Activated CD4-positive, alpha-beta T cell treated with anti-CD3 and anti-CD28 coated beads for 4 hours (primary cell): ENCODE measurements around the gene OR51B5.
"Not testable (repeated sequence)": the region's sequence is repeated elsewhere in the genome, so short reads cannot be mapped to it uniquely, and the experiment has no call there.

Experiments
- DNase-seq, 2 donors: peaks; one replicate each; pipeline ENCODE4 v3.0.0-alpha.2; 2020

OR51B5 gene, protein sequence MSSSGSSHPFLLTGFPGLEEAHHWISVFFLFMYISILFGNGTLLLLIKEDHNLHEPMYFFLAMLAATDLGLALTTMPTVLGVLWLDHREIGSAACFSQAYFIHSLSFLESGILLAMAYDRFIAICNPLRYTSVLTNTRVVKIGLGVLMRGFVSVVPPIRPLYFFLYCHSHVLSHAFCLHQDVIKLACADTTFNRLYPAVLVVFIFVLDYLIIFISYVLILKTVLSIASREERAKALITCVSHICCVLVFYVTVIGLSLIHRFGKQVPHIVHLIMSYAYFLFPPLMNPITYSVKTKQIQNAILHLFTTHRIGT

DNA sequence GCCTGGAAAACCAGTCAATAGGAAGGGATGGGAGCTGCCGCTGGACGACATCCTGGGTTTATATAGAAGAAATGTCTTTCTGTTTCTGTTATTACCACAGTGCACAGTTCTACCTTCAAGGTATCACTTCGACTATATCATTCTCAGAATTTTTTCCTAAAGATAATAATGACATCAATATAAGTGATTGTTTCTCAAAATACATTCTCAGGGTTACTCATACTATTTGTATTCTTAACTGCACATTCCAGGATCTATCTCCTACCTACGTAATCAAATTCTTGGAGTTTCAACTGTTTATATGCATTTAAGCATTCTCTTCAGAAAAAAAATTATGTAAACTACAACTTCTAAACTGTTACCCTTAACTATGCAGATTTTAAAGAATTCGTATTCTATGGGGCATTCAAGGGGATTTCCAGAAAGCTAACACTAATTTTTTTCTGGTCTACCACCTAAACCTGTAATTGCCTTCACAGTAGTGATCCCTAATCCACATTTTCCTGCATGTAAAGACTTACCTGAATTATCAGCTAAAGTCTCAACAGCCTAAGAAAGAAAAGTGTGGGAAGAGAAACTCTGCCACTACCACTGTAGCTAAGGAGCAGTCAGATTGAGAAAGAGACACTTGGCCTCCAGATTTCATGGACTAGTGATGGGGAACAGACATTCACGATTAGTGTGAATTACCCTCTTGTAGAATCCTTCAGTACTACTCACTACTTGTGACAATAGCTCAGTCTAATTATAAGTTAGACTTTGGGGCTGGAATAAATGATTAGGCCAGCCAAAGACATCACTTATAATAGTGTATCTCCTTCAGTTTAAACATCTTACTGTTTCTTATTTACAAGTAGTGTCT, at the start of gene OR51B5:
Gene OR51B5, minus strand, starts transcription at position 51 of the 862 bp plus-strand sequence. Its CDS starts 0 bp downstream, at position 51.
- no peak for DNase-seq

DNA sequence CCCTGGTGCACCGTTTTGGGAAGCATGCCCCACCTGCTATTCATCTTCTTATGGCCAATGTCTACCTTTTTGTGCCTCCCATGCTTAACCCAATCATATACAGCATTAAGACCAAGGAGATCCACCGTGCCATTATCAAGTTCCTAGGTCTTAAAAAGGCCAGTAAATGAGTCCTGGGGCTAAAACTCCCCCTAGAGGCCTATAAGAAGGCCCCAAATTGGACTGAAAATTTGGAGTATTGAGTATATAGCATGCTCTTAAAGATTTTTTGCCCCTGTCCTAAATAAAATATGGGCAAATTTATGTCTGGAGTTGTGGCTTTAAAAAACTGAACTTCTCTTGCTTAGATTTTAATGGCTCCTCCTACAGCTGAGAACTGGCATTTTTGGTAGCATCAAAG, 46.9 kb upstream of the OR51B5 start:
- no peak for DNase-seq

DNA sequence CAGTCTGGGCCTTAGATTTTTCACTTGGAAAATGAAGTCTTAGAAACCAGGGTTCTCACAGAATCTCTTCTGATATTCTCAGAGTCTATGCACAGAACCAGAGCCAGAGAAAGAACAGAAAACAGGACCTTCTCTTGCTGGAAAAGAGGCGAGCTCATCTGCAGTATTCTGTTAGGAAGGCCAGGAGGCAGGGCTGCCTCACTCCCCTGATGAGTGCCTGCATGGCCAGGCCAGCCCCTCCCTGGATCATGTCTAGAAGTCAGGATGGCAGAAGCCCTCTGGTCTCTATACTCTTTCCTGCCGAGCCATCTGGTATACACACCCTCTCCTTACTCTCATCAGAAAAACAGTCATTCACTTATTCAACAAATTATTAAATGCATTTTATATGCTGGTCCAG, 41.0 kb upstream of the OR51B5 start:
- no peak for DNase-seq

DNA sequence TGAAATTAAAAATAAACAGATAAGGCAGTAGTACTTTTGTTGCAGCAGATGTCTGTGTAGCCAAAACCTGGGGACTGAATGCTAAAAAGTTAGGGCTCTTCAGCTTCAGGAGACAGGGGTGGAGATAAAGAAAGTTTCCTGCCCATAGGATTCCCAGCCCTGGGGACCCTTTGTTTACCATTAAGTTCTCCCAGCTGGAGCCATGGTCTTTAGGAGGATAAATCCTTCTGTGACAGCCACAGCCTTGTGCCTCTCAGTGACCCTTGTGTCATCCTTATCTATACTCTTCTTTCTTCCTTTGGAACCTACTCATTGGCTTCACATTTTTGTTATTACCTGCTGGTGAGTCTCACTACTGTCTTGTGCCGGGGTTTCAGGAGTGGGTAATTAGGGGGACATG, 40.3 kb upstream of the OR51B5 start, which contains the start of gene OR51M1:
Gene OR51M1, plus strand, starts transcription at position 237 of the 400 bp plus-strand sequence. CDS start 5,587 bp downstream, outside the sequence.
- no peak for DNase-seq

DNA sequence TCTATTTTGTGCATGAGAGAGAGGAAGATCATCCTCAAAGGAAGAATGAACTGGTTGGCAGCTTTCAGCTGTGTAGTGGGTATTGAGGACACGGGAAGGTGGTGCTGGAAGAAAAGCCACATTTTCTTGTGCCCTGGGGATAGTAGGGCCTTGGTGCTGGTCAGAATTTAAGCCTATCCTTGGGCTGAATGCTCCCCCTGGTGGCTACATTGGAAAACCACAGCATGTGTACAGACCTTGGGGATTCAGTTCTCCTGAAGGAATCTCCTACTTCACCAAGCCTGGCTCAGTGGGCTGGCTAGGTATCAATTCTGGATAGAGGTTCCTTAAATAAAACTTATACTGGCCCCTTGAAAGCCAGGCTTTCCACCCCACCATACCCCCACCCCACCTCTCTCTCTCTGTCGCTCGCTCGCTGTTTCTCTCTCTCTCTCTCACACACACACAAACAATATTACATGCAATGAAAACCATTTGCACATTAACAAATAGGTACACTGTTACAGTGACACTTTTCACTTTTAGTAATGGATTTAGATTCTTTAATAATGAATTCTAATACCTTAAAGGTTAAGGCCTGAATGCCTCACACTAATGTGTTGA, 37.5 kb upstream of the OR51B5 start:
- peak in 1 of 2 donors; percentile 1 for DNase-seq

DNA sequence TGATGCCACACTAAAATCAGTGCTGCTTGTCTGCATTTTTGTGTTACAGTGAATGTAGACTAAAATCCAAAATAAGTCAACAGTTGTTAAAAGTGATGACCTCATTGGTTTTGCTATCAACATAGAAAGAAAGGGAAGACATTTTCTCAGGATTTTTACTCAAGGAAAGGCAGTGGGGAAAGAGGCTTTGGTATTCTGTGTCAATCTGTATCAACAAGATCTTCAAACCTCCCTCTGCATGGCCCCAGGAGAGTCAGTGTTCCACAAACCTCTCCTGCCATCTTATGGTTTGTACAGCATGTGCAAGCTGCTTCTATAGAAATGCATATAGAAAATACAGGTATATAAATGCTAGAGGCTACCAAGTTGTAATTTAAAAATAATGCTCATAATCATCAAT, 26.5 kb upstream of the OR51B5 start:
- DNase-seq, result no peak

DNA sequence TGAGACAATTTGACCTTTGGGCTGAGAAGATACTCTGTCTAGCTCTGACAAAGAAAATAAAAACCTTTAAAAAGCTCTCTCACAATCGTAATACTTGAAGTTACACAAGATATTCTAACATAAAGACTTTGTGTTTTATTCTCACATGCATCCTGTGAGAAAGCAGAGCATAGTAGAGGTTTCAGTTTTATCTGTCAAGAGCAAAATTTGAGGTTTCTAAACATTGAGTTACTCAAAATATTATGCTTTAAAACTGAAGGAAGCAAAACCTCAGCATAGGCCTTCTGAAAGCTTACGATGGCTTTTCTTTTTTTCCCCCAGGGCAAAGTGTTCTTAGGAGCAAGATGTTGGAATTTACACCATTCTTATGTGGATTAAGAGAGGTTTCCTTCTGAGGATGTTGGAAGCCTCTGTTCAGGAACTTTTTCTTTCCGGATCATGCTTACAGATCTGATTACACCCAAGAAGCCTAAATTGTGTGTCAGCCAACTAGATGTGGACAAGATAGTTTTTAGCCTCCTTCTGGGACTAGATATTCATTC, 25.2 kb upstream of the OR51B5 start:
- DNase-seq, result no peak

DNA sequence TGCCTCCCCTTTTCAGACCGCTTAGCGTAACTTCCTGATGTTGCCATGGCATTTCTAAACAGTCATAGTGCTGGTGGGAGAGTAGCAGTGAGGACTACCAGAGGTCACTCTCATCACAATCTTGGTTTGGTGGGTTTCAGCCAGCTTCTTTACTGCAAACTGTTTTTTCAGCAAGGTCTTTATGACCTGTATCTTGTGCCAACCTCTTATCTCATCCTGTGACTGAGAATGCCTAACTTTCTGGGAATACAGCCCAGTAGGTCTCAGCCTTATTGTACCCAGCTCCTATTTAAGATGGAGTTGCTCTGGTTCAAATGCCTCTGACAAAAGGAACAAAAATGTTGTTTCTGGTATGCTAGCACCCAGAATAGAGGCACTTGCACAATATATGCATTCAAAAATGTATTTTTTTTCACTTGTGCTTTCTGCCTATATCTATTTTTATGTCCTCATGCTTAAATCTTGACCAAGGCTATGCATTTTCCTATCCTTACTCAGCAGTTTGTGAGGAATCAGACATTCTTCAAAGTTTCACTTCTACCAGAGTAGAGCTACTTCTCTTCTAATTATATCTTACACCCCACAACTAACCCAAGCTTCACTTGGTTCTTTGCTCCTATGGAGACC, 24.2 kb upstream of the OR51B5 start:
- DNase-seq, result no peak

DNA sequence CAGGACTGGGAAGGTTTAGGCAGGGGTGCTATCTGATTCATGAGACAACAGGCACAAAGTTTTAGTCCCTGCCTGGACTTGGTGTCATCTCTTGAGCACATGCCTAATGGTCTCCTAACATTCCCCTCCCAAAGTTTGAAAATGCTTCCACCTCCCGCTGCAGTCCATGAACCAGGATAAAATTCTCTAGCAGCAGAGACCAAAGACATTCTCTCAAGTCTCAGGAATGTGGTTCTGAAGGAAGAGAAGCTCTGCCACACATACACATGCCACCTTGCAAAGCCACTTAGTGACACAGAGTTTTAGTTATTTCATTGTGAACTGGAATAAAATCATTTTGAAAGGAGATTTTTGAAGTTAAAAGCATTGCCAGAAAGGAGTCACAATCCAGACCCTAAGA, 23.5 kb upstream of the OR51B5 start:
- no peak for DNase-seq

DNA sequence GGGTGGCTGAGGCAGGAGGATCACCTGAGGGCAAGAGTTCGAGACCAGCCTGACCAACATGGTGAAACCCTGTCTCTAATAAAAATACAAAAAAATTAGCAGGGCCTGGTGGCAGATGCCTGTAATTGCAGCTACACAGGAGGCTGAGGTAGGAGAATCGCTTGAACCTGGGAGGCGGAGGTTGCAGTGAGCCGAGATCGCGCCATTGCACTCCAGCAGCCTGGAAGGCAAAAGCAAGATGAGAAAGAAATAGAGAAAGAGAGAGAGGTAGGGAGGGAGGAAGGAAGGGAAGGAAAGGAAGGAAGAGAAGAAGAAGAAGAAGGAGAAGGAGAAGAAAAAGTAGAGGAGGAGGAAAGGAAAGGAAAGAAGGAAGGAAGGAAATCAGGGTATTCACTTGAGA, 23.0 kb upstream of the OR51B5 start:
- not testable (repeated sequence) for DNase-seq

DNA sequence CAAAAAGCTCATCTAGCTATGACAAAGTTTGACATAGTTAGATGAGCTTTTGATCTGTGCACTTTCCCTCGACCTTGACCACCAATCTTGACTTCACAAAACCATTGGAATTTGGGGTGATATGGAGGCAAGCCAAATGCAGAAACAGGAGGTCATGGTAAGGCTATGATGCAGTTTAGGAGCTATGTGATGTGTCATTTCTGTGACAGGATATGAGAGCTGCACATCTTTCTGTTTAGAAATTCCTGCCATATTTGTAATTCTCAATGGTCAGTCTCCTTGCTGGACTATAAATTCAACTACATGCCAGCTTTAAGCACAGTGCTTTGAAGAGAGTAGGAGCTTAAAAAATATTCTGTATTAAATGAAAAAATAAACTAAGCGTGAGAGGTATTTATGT, 20.9 kb upstream of the OR51B5 start:
- DNase-seq, result no peak

DNA sequence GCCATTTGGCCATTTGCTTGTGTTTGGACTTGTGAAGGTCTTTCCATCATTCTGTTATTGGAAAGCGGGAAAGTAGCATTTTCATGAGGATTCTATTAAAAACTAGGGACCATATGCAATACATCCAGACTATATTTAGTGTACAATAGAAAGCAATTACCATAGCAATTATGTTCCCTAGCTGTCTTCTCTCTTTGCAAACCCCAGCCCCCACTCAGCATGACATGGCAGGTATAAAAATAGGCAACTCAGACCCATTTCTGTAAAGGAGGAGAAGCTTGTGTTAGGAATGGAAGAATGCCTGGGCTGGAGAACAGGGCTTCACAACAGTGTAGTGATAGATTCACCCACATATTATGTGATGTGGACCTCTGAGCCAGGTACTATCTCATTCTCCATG, 20.4 kb upstream of the OR51B5 start:
- no peak for DNase-seq

DNA sequence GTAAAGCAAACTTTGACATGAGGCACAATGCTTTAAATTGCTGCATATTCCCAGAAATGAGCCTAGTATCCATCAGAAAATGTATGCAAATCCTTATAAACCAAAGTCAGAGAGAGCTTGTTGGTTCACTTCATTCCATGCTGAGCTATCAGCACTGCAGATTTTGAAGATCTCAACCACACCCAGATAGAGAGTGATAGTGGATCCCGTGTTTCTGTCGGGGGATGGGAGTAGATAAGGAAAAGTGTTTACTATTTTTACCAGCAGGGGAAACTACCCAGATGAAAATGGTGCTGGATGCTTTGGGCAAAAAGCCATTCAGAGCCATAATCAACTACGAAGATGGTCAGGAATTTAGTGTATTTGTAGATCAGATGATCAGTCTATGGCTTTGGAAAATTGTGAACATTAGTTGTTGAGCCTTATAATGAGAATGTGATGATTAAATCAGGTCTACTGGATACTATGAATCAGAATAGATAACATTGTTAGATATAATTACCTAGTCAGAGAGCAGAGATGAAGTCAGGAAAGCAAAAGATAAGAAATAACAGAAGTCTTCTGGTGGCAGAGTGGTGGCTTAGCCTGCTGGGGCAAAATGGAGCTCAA, 18.8 kb upstream of the OR51B5 start:
- no peak for DNase-seq

DNA sequence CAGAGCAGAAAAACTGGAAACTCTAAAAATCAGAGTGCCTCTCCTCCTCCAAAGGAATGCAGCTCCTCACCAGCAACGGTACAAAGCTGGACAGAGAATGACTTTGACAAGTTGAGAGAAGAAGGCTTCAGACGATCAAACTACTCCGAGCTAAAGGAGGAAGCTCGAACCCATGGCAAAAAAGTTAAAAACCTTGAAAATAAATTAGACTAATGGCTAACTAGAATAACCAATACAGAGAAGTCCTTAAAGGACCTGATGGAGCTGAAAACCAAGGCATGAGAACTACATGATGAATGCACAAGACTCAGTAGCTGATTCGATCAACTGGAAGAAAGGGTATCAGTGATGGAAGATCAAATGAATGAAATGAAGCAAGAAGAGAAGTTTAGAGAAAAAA, 12.7 kb upstream of the OR51B5 start:
- DNase-seq, result not testable (repeated sequence)

DNA sequence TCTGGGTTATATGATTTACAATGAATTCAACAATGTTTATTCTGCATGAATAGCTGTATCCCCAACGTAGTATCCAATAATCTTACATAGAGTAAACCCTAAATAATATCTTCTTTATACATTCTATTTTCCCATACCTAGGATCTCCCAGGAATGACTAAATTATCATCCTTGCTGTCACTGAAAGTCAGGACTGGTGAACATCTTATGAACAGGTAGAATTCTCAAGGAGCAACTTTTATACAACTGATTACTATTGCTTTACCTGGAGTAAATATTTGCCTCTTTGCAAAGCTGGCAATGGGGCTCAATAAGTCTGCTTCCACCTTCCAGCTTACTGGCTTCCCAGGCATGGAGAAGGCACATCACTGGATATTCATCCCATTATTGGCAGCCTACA, 7.9 kb upstream of the OR51B5 start, which contains the start of gene OR51B6:
Gene OR51B6, plus strand, starts transcription at position 301 of the 400 bp plus-strand sequence. Its CDS starts 0 bp downstream, at position 301.
- no peak for DNase-seq

DNA sequence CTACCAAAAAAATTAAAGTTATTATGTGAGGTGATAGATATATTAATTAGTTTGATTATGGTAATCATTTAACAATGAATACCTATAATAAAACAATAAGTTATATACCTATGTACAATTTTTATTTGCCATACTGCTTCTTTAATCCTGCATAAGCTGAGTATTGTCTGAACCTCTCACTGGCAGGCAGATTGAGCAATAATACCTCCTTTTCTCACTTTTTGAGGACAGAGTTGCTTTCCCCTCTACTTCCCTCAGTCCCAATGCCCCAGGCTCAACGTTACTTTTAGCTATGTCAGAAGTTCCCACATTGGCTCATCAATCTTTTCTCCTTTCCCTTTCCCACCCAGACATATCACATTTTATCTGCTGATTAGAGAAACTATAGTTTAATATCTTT, 6.2 kb upstream of the OR51B5 start:
- no peak for DNase-seq

DNA sequence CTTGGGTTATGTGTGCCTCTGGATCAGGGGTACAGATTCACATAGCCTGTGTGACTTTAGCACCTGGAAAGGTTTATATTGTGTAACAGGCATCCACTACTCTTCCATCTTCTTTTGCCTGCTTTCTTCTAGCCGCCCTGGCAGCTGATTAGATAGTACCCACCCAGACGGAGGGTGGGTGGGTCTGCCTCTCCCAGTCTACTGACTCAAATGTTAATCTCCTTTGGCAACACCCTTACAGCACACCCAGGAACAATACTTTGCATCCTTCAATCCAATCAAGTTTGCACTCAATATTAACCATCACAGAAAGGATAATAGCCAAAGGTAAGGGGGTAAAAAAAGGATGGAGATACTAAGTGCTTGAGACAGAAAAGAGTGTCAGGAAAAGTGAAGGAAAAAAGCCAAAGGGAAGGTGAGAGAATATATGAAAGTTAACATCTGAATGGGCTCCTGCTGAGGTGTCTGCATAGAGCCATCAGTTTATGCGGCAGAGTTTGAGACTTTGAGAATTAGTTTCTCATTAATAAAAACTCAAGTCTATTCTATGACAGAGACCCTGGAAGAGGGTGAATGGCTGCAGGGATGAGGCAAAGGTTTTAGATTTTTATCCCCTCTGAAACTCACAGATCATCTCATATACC, 5.3 kb upstream of the OR51B5 start:
- no peak for DNase-seq

DNA sequence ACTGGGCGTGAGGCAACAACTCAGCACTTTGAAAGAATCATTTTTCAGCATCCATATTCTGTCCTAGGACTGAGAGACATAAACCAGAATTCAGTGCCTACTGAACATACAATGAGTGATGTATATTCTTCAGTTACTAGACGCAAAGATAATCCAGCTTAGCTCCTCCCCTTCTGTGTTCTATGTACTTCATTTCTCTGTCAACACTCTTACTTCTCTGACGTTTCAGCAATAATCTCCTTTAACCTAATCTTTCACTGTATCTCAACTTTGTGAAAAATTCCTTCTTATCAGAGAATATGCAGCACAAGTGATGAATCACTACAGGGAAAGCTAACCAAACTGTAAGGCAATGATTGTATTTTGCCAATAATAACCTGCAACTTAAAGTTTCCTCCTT, 2.5 kb upstream of the OR51B5 start:
- no peak for DNase-seq

DNA sequence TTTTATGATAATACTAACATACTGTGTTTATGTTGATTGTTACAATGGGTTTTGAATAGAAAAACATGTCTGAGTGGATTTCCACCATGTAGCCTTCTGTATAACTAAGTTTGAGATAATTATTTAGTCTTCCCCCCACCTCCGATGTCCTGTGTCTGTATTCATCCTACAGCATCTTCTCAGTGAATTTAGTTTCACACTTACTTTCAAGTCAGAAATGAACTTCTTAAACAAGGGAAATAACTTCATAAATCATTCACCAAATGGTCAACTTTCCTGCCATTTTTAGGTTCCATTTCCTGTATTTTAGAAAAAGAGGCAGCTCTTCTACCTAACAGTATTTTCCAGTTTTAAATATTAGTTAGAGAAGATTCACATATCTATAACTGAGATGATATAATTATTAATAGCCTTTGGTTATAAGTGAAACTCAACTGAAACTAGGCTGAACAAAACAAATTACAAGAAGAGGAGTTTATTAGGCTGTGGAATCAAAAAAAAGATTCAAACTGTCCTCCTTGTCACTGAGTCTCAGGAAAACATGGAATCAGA, 3.5 kb downstream of the OR51B5 start:
- no peak for DNase-seq

DNA sequence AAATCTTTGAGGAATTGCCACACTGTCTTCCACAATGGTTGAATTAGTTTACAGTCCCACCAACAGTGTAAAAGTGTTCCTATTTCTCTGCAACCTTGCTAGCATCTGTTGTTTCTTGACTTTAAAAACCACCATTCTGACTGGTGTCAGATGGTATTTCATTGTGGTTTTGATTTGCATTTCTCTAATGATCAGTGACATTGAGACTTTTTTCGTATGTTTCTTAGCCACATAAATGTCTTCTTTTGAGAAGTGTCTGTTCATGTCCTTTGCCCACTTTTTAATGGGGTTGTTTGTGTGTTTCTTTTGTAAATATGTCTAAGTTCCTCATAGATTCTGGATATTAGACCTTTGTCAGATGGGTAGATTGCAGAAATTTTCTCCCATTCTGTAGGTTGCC, 6.1 kb downstream of the OR51B5 start:
- not testable (repeated sequence) for DNase-seq

DNA sequence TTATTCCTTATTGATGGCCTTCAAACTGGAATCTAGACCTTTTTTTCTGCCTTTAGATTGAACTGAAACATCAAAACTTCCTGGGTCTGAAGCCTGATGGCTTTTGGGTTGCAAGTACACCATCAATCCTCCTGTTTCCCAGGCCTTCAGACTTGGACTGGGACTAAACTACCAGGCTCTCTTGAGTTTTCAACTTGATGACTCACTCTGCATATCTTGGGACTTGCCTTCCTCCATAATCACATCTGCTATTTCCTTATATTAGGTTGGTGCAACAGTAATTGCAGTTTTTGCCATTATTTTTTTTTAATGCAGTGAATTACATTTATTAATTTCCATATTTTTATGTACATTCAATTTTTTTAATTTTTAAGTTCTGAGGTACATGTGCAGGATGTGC, 7.0 kb downstream of the OR51B5 start:
- no peak for DNase-seq

DNA sequence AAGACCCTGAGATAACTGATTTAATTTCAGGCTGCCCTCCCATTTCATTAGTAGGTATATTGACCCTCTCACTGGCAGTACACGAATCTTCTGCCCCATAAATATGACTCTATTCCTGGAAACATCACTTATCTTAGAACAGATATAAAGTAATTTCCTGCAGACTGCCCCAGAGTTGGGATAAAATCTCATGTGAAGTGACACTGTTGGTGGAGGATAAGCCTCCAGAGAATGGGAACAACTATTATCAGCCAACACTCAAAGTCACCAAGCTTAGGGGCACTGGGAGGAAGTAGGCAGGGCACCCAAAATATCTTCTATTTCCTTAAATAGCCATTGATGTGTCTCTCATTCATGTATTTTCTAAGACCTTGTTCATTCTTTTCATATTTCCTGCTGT, 8.2 kb downstream of the OR51B5 start:
- no peak for DNase-seq
